Caco-2 (cell line): ENCODE data around the gene NEUROG2. TPM values are rescaled to one million over a fixed set of nuclear protein-coding genes. Genes with fewer than 3 reads are reported as not detected.

Experiments
- BruUV-seq: library from RNA; stranded (reverse); fragments of 400-500 nt; replicated peaks from 2 replicates; lab custom pipeline; 2021; lab: Mats Ljungman, UMichigan
- CTCF ChIA-PET: fragments of 300-600 bp; sonication (Branson Sonifier 250); formaldehyde crosslinking; loops from one replicate; lab custom pipeline; 2022; ENCODE audit warnings: antibody characterized with exemption; lab: Charles Lee
- POLR2A ChIA-PET: fragments of 300-600 bp; sonication (Branson Sonifier 250); formaldehyde crosslinking; loops from one replicate; lab custom pipeline; 2022; ENCODE audit warnings: antibody characterized with exemption; lab: Charles Lee
- DNase-seq, 2 experiments: peaks; one replicate each; pipeline versions ENCODE4 v3.0.0 to v3.0.0-alpha.2; 2020 to 2022
- H3K27me3 ChIP-seq: replicated peaks from 2 replicates; pipeline ENCODE4 v1.6.0; 2011; ENCODE audit warnings: low read length; ENCODE audit not compliant: control insufficient read depth, insufficient read depth
- H3K36me3 ChIP-seq: 2 replicates; pipeline ENCODE4 v1.5.1; 2011; ENCODE audit warnings: low read length; ENCODE audit not compliant: control insufficient read depth, insufficient read depth
- H3K4me1 ChIP-seq: fragments of 250-450 bp; sonication (Bioruptor Pico); 2 replicates; pipeline ENCODE4 v1.5.1; 2020; ENCODE audit warnings: mild to moderate bottlenecking
- H3K4me3 ChIP-seq: 2 replicates; pipeline ENCODE4 v1.5.1; 2011; ENCODE audit warnings: low read depth, mild to moderate bottlenecking, control low read depth, low read length
- H3K9me3 ChIP-seq: fragments of 250-450 bp; sonication (Bioruptor Pico); 2 replicates; pipeline ENCODE4 v1.5.1; 2020; ENCODE audit warnings: mild to moderate bottlenecking, moderate library complexity
- H3K27ac Mint-ChIP-seq: one replicate; pipeline ENCODE4 v1.8.0; 2022; ENCODE audit warnings: mixed read lengths; ENCODE audit not compliant: unreplicated experiment
- H3K27me3 Mint-ChIP-seq: one replicate; pipeline ENCODE4 v1.8.0; 2022; ENCODE audit warnings: mixed read lengths; ENCODE audit not compliant: insufficient read depth, unreplicated experiment
- H3K36me3 Mint-ChIP-seq: one replicate; pipeline ENCODE4 v1.8.0; 2022; ENCODE audit warnings: mild to moderate bottlenecking, mixed read lengths; ENCODE audit not compliant: insufficient read depth, unreplicated experiment
- H3K4me1 Mint-ChIP-seq: one replicate; pipeline ENCODE4 v1.8.0; 2022; ENCODE audit warnings: low read depth, mixed read lengths; ENCODE audit not compliant: unreplicated experiment
- H3K4me3 Mint-ChIP-seq: one replicate; pipeline ENCODE4 v1.8.0; 2022; ENCODE audit warnings: mild to moderate bottlenecking, moderate library complexity, mixed read lengths; ENCODE audit not compliant: unreplicated experiment
- H3K9me3 Mint-ChIP-seq: one replicate; pipeline ENCODE4 v1.8.0; 2022; ENCODE audit warnings: mixed read lengths; ENCODE audit not compliant: unreplicated experiment
- CTCF ChIP-seq, 2 experiments: fragments of 200-600 bp in 1 of 2; IDR thresholded peaks; 1 replicate in 1 of 2; 2 replicates in 1 of 2; pipeline versions ENCODE4 v1.5.1 to v1.8.0; 2011 to 2022; ENCODE audit warnings: antibody characterized with exemption in 1 of 2, control low read depth in 1 of 2, inconsistent platforms in 1 of 2, low read depth in 1 of 2, low read length in 1 of 2, mild to moderate bottlenecking in 1 of 2, moderate library complexity in 1 of 2; ENCODE audit not compliant: insufficient read depth in 1 of 2, severe bottlenecking in 1 of 2, unreplicated experiment in 1 of 2
- intact Hi-C: fragments of 100-400 bp; cut with micrococcal nuclease; formaldehyde crosslinking; loops from one replicate; pipeline ENCODE4 v1.10.0; 2022; ENCODE audit not compliant: unreplicated experiment
- total RNA-seq: library from RNA; stranded (reverse); gene quantifications from 2 replicates; pipeline ENCODE4 v1.2.3, GENCODE V29; 2022

Gene NEUROG2
- total RNA-seq, 1 experiment from 2014 or later, result not detected

GRCh38 chr4:112517911-112518310 lies 1.9 kb upstream of the NEUROG2 start:
- ChIA-PET CTCF (interaction anchor here (1.3 kb wide), 1 partner anchor 247 kb away, joined by 3 read pairs; no protein-coding TSS in a partner anchor), POLR2A (no interaction called here)
- no peak for DNase-seq
- H3K4me3 ChIP-seq, result no peak overlapping the region
- H3K36me3 Mint-ChIP-seq, result no peaks in the 10 kb centered on the region
- H3K27me3 ChIP-seq, result peaks cover 6% of the 10 kb centered on the region
- H3K9me3 Mint-ChIP-seq, result no peaks in the 10 kb centered on the region
- TF ChIP-seq CTCF (IDR thresholded peaks at IDR 0.05; ENCODE audit: insufficient read depth in 1 of 2, low read depth in 1 of 2, low read length in 1 of 2, severe bottlenecking in 1 of 2, unreplicated experiment in 1 of 2), result no peak
- no peak overlapping the region for H3K4me3 Mint-ChIP-seq
- H3K27me3 Mint-ChIP-seq, result peaks cover 51% of the 10 kb centered on the region
- no peaks in the 10 kb centered on the region for H3K36me3 ChIP-seq
- peaks cover 9% of the 10 kb centered on the region; the same call in 1 of the 2 replicates for H3K4me1 ChIP-seq
- no peak overlapping the region for H3K27ac Mint-ChIP-seq
- BruUV-seq, result no TSS peak
- H3K9me3 ChIP-seq, result no peaks in the 10 kb centered on the region
- peaks cover 12% of the 10 kb centered on the region for H3K4me1 Mint-ChIP-seq
- intact Hi-C loops, result no loop called here

- TF ChIP-seq CTCF (IDR thresholded peaks at IDR 0.05; ENCODE audit: insufficient read depth in 1 of 2, low read depth in 1 of 2, low read length in 1 of 2, severe bottlenecking in 1 of 2, unreplicated experiment in 1 of 2), result no peak
- Histone ChIP-seq H3K4me1 (peaks cover 9% of the 10 kb centered on the region; the same call in 1 of the 2 replicates), H3K9me3 (no peaks in the 10 kb centered on the region), H3K36me3 (no peaks in the 10 kb centered on the region), H3K4me3 (no peak overlapping the region), H3K27me3 (peaks cover 6% of the 10 kb centered on the region)
- intact Hi-C loops, result no loop called here
- POLR2A ChIA-PET, result no interaction called here
- H3K4me1 Mint-ChIP-seq, result peaks cover 12% of the 10 kb centered on the region
- no peaks in the 10 kb centered on the region for H3K9me3 Mint-ChIP-seq
- DNase-seq, result no peak
- peaks cover 55% of the 10 kb centered on the region for H3K27me3 Mint-ChIP-seq
- H3K27ac Mint-ChIP-seq, result no peak overlapping the region
- BruUV-seq, result no TSS peak
- CTCF ChIA-PET, result no interaction called here
- H3K36me3 Mint-ChIP-seq, result no peaks in the 10 kb centered on the region
- peak overlapping the region; percentile 0 for H3K4me3 Mint-ChIP-seq
These were observed 1.2 kb upstream of the NEUROG2 start for GRCh38 chr4:112517067-112517634.

GRCh38 chr4:112516471-112517066 lies 589 bp upstream of the NEUROG2 start:
- Histone ChIP-seq H3K9me3 (no peaks in the 10 kb centered on the region), H3K27me3 (peaks cover 6% of the 10 kb centered on the region), H3K4me3 (peak overlapping the region; percentile 43), H3K36me3 (no peaks in the 10 kb centered on the region), H3K4me1 (peaks cover 9% of the 10 kb centered on the region; the same call in 1 of the 2 replicates)
- intact Hi-C loops, result no loop called here
- CTCF ChIA-PET, result interaction anchor here (0.6 to 0.7 kb wide), 2 partner anchors 273 to 296 kb away, joined by 7 read pairs; no protein-coding TSS in a partner anchor
- Mint-ChIP-seq H3K9me3 (no peaks in the 10 kb centered on the region), H3K27ac (no peak overlapping the region), H3K36me3 (no peaks in the 10 kb centered on the region), H3K4me1 (peaks cover 12% of the 10 kb centered on the region), H3K27me3 (peaks cover 54% of the 10 kb centered on the region), H3K4me3 (peak overlapping the region; percentile 83)
- peak in 1 of 2 experiments; percentile 31 for DNase-seq
- no peak for TF ChIP-seq CTCF (IDR thresholded peaks at IDR 0.05; ENCODE audit: insufficient read depth in 1 of 2, low read depth in 1 of 2, low read length in 1 of 2, severe bottlenecking in 1 of 2, unreplicated experiment in 1 of 2)
- no TSS peak for BruUV-seq
- POLR2A ChIA-PET, result interaction anchor here (0.6 kb wide), 1 partner anchor 171 kb away, joined by 4 read pairs; no protein-coding TSS in a partner anchor
